UCSD-AML1 (cell line): Measurements from ENCODE around the gene BCL2L11.
"Not testable (repeated sequence)": the region's sequence is repeated elsewhere in the genome, so short reads cannot be mapped to it uniquely, and the experiment has no call there.

Source experiments
- DNase-seq: peaks from one replicate; lab custom pipeline; 2025; ENCODE audit not compliant: unreplicated experiment; lab: John Stamatoyannopoulos, UW

BCL2L11 gene, protein sequence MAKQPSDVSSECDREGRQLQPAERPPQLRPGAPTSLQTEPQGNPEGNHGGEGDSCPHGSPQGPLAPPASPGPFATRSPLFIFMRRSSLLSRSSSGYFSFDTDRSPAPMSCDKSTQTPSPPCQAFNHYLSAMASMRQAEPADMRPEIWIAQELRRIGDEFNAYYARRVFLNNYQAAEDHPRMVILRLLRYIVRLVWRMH

DNA sequence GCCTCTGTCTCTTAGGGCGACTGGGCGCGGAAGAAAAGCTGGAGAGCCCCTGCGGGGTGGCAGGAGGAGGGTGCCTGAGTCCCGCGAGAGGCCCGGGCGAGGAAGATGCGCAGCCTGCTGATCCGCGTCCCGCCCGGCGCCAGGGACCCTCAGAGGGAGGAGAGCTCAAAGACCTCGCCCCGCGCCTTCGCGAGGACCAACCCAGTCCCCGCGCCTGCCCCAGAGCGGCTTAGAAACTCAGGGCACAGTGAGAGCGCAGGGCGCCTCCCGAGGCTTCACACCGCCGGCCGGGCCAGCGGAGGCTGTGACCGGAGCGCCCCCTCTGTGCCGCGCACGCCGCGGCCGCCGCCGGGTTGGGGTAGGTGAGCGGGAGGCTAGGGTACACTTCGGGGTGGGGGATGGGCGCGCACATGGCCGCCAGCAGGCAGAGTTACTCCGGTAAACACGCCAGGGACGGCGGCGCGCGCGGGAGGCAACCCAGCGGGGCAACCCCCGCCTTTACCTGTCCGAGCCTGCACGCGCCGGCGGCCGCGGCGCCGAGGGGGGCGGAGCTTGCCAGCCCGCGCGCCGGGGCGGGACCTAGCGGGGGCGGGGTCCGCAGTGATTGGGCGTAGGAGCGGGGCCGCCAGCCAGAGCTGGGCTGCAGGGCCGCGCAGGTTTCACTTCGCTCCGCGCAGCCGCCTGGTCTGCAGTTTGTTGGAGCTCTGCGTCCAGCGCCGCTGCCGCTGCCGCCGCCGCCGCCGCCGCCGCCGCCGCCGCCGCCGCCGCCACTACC is at the start of gene BCL2L11:
Gene BCL2L11 (plus strand): TSS at position 662 of the 775 bp plus-strand sequence. CDS start 2,832 bp downstream, outside the sequence.
- DNase-seq = peak; percentile 88

- DNase-seq = no peak
Measured at GRCh38 chr2:111071600-111072171, 49.0 kb upstream of the BCL2L11 start.

DNA sequence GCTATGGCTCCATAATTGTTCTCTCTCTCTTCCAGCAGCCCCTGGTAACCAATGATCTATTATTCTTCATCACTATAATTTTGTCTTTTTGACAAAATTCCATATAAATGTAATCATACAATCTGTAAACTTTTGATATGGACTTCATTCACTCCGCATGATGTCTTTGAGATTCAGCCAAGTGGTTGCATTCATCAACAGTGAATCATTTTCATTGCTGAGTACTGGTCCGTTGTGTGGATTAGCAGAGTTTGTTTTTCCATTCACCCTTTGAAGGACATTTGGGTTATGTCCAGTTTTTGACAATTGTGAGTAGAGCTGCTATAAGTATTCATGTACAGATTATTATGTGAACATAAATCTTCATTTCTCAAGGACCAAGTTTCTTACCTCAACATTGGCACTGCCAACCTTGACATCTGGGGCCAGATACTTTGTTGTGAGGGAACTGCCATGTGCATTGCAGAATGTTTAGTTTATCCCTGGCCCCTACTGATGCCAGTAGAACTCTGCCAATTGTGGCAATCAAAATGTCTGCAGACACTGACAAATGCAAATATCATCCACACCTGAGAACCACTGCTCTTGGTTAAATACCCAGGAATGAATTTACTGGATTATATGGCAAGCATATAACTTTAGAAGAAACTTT is 48.4 kb upstream of the BCL2L11 start:
- no peak for DNase-seq

DNA sequence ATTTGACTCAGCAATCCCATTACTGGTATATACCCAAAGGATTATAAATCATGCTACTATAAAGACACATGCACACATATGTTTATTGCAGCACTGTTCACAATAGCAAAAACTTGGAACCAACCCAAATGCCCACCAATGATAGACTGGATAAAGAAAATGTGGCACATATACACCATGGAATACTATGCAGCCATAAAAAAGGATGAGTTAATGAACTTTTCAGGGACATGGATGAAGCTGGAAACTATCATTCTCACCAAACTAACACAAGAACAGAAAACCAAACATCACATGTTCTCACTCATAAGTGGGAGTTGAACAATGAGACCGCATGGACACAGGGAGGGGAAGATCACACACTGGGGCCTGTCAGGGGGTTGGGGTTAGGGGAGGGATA is 38.1 kb upstream of the BCL2L11 start:
- not testable (repeated sequence) for DNase-seq

DNA sequence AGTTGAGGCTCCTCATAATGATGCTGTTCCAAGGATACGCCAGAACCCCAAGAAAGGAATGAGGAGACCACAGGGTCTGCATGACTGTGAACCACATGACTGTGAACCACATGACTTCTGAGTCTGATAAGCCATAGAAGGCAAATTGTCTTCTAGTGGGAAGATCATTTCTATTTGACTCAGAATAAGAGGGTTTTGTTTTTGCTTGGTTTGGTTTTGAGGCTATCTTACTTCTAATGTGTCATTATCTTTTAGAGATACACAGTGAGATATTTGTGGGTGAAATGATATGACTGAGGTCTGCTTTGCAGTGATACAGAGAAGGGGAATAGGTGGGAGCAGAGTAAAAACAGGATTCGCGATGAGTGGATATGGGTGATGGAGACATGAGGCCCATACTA is 28.9 kb upstream of the BCL2L11 start:
- DNase-seq = no peak

- no peak for DNase-seq
Measured at GRCh38 chr2:111094691-111095090, 26.0 kb upstream of the BCL2L11 start.

GRCh38 chr2:111095434-111095833 is 25.3 kb upstream of the BCL2L11 start:
- DNase-seq = no peak

GRCh38 chr2:111099402-111099801 is 21.3 kb upstream of the BCL2L11 start:
- DNase-seq = no peak

DNA sequence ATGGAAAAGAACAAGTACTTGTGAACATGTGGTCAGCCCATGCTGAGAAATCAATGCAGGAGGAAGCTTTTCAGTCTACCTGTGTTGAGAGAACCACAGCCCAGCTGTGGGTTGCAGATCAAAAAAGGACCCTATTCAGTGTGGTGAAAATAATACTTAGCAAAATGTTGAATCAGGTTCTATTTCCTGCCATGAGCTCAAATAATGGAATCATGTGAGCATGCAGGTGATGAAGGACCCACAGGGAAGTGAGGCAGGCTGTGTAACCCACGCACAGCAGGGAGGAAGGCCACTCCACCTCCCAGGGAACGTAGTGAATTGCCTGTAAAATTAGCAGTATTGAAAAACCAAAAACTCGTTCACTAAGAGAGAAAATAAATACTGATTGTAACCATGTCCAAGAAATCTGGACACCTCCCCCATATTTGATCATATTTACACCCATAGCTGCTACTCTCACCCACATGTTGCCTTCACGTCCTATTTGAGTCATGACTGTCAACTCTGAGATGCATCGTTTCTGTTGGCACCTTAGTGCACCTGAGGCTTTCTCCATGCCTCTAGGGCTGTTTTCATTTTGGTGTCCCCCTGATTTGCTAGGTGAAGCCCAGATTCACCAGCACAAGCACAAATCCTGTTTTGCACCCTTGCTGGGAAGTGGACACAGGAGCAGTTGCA is 20.5 kb upstream of the BCL2L11 start:
- no peak for DNase-seq

DNA sequence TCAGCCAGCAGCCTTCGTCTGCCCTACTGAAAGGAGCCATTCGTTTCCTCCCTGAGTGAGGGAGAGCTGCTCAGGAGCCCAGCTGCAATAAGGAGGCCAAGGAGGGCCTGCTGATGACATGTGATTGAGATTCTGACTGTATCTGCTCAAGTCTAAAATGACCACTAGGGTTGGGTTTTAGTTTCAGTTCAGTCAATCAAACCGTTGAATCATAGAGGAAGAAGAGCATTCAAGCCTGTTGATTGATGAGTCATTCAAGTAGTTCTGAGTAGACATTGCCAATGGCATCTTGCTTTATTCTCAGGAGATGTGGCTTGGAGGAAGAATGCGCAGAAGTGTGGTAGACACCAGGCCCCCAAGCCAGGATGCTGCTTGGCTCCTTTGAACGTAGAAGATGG is 19.9 kb upstream of the BCL2L11 start:
- no peak for DNase-seq

GRCh38 chr2:111101592-111101991 is 19.1 kb upstream of the BCL2L11 start:
- no peak for DNase-seq

DNA sequence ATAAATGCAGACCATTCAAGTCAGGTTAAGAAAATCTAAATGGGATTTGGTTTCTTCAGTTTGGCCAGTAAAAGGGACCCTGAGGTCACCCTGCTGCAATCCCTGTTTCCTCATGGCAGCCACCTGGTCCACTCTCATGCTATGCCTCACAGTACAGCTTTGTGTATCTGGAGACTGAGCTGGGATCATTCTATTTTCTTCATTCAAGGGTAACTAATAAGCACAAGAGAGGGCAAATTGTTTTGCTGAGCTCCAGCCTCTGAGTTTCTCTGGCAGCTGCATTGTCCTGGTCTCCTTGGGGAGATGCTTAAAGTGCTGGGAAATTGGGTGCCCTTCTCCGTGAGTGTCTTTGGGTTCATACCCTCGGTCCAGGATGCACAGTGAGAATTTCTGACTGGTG is 18.5 kb upstream of the BCL2L11 start:
- DNase-seq = no peak

DNA sequence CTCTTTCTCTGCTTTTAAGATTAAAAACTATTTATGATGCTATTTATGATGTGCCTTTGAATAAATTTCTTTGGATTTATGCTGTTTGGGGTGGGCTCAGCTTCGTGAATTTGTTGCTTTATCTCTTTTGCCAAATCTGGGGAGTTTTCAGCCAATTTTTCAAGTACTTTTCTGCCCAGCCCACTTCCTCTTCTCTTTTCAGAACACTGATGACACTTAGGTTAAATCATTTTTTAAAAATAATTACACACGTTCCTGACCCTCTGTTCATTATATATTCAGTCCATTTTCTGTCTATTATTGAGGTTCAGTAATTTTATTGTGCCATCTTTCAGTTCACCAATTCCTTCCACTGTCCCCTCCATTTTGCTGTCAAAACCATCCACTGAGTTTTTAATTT is 14.8 kb upstream of the BCL2L11 start:
- no peak for DNase-seq

DNA sequence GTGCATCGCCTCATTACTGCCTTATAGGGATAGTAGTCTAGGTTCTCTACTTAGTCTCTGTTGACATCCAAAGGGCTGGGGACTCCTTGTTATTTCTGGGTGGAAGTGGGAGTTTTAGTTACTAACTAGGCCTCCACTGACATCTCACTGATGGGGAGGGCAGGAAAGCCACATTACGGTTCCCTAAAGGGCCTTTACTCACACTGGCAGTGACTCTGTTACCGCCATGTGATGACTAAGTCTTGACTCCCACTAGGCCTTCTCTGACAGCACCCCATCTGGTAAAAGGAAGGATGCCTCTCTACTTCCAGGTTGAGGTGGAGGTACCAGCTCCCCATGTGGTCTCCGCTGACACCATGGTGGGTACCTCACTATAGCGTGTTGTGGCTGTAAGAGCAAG is 14.0 kb upstream of the BCL2L11 start:
- DNase-seq = no peak

DNA sequence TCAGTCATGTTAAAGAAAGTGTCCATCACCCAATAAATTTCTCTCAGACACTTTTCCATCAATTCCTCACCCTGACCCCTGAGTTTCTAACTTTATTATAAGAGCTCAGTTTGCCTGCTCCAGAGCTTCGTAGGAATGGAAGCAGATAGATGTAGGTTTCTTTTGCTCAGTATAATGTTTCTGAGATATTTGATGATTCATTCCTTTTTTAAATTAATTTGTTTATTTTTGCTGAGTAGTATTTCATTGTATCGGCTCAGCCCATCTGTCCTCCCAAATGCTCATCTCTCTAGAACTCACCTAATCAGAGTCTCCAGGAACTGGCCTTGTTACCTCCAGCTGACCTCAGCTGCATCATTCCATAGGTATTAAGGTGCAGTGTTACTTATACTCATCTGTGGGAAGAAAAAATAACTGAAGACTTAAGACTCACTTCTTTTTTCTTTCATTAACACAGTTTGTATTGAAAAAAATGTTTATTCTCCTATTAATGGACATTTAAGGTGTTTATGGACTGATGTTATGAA is 11.9 kb upstream of the BCL2L11 start:
- no peak for DNase-seq

GRCh38 chr2:111111101-111111755 is 9.5 kb upstream of the BCL2L11 start:
- no peak for DNase-seq

DNA sequence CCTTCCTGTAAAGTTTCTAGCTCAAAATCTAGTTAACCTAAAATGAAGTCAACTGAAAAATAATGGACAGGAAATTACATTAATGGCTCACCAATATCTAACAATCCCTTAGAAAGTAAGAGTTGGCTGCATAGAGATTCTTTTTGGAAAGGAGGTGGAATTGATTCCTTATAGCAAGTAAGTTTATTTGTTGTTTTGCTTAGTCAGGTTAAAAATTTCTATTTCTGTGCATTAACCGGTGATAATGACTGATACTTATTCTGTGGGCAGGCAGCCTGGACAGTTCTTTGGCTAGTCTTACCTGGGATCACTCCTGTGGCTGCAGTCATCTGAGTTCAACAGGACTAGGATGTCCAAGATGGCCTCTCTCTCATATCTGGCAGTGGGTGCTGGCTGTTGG is 6.9 kb upstream of the BCL2L11 start:
- DNase-seq = no peak

DNA sequence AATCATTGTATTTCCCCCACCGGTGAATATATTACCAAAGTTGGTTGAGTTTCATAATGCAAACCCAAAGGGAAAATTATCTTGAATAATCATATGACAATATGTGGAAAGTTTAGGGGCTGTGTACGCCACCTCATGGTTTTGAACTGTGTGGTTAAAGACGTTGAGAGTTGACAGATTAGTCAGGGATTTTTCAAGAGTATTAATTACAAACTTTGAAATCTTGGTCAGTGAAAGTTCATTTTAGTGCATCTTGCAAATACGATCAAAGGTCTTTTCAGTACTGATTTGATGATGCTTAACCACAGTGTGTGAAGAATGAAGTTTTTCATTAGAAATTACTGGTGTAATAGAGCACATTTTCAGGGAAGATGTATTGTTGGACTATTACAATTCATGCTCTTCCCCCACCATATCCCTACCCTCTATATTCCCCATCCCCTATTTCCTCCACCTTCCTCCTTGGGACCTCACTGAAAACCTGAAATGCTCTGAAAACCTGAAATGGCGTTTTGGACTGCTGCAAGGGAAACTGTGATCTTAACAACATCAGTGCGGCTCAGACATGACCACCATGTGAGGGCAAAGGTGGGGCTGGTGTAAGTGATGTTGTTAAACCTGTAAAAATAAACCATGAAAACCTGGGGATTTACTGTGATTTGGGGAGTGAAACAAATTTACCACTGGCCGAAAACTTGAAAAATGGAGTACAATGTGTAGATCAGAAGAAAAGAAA is 4.5 kb upstream of the BCL2L11 start:
- DNase-seq = no peak

- peak; percentile 68 for DNase-seq
Measured at GRCh38 chr2:111116843-111117597, 3.7 kb upstream of the BCL2L11 start.
